Muscle layer of colon (tissue), 2 donors: ENCODE data around the gene GLT6D1.

Experiments used
- H3K27ac ChIP-seq: one replicate; pipeline ENCODE4 v1.7.0; 2013; ENCODE audit warnings: low read depth, mild to moderate bottlenecking, low read length, moderate library complexity
- H3K27me3 ChIP-seq, 2 donors: one replicate each; pipeline ENCODE4 v1.7.0; 2013; ENCODE audit warnings: low read length in 2 of 2, mild to moderate bottlenecking in 2 of 2; ENCODE audit not compliant: insufficient read depth in 2 of 2, control insufficient read depth in 1 of 2
- H3K36me3 ChIP-seq: one replicate; pipeline ENCODE4 v1.7.0; 2013; ENCODE audit warnings: mild to moderate bottlenecking, low read length; ENCODE audit not compliant: insufficient read depth
- H3K4me1 ChIP-seq: one replicate; pipeline ENCODE4 v1.7.0; 2013; ENCODE audit warnings: mild to moderate bottlenecking, low read length; ENCODE audit not compliant: insufficient read depth
- H3K4me3 ChIP-seq, 2 donors: one replicate each; pipeline ENCODE4 v1.7.0; 2013; ENCODE audit warnings: low read length in 2 of 2, low read depth in 1 of 2, mild to moderate bottlenecking in 1 of 2, moderate library complexity in 1 of 2
- H3K9ac ChIP-seq: one replicate; pipeline ENCODE4 v1.7.0; 2013; ENCODE audit warnings: low read length
- H3K9me3 ChIP-seq: one replicate; pipeline ENCODE4 v1.7.0; 2013; ENCODE audit warnings: mild to moderate bottlenecking, low read length
- donor health status: abdominal sarcoma.
- donor health status: Adenocarcinoma of cecum.

The GLT6D1 gene

DNA sequence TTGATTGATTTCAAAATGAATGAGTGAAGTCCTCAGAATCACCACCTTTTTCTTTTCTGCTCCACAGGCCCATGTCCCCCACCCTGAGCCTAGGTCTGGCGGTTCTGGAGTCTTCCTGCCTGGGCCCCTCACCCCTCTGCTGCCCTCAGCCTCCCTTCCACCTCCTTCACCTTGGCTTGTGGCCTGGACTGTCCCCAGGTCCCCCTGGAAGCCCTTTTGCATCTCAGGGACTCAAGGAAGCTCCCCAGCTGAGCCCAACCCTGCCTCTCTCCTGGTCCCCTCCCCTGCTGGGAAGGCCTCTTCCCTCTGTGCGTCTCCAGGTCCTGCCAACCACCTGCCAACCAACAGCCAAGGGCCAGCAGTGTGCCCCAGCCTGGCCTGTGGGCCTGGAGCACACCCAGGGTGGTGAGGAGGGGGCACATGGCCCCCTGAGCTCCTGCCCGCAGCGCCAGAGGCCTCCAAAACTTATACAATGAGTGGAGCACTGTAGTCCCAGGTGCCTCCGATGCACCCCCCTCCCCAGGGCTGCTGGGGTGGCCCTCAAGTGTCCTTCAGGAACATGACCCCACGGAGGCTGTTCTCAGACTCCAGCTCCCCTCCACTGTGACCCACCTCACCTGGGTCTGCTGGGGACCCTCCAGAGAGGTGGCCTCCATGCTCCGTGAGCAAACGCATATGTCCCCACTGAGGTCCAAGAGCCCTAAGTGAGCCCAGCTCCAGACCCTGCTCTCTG, 20.3 kb downstream of the GLT6D1 start:
- H3K36me3 ChIP-seq, result no peaks in the 10 kb centered on the region
- H3K9me3 ChIP-seq, result no peaks in the 10 kb centered on the region
- H3K4me3 ChIP-seq, result no peak overlapping the region
- no peak overlapping the region for H3K27ac ChIP-seq
- H3K4me1 ChIP-seq, result no peaks in the 10 kb centered on the region
- peaks cover 0 to 9% of the 10 kb centered on the region in 2 donors for H3K27me3 ChIP-seq
- H3K9ac ChIP-seq, result no peak overlapping the region

DNA sequence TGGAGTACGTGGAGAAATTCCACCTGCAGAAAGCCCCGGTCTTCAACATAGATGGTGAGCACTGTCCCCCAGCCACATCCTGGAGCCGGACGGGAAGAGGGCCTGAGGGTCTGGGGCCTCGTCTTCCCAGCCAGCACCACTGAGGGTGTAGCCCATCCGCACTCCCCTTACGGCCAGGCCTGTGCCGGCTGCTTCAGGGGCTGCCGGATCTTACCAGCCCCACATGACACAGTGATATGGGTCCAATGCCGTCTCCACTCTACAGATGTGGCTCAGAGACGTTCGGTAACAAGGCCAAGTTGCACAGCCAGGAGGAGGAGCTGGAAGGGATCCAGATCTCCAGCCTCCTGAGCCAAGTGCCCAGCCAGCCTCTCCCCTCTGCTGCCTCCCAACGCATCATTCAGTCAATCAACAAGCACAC, 21.3 kb downstream of the GLT6D1 start:
- H3K4me3 ChIP-seq, result no peak overlapping the region

DNA sequence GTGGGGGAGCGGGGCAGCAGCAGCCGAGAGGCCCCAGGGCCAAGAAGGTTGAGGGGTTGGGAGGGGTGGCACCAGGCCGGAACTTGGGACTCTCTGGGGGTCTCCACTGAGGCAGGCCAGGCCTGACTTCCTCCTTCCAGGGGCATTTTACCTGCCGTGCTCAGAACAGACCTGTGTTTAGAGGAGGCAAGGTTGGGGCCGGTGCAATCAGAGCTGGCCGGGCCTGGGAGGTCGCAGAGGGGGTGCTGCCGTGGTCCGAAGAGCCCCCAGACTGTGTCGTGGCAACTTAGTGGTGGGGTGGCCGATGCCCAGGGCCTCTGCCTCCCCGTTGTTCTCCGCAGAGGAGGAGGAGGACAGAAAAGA, 21.8 kb downstream of the GLT6D1 start:
- peaks cover 0 to 9% of the 10 kb centered on the region in 2 donors for H3K27me3 ChIP-seq
- no peaks in the 10 kb centered on the region for H3K36me3 ChIP-seq
- no peak overlapping the region for H3K4me3 ChIP-seq
- no peaks in the 10 kb centered on the region for H3K9me3 ChIP-seq
- H3K4me1 ChIP-seq, result no peaks in the 10 kb centered on the region
- H3K9ac ChIP-seq, result no peak overlapping the region
- no peak overlapping the region for H3K27ac ChIP-seq

More for the DNA sequence above, 21.3 kb downstream of the GLT6D1 start:
- Histone ChIP-seq H3K27ac (no peak overlapping the region), H3K4me1 (no peaks in the 10 kb centered on the region), H3K36me3 (no peaks in the 10 kb centered on the region), H3K9me3 (no peaks in the 10 kb centered on the region), H3K27me3 (peaks cover 0 to 9% of the 10 kb centered on the region in 2 donors), H3K9ac (no peak overlapping the region)

DNA sequence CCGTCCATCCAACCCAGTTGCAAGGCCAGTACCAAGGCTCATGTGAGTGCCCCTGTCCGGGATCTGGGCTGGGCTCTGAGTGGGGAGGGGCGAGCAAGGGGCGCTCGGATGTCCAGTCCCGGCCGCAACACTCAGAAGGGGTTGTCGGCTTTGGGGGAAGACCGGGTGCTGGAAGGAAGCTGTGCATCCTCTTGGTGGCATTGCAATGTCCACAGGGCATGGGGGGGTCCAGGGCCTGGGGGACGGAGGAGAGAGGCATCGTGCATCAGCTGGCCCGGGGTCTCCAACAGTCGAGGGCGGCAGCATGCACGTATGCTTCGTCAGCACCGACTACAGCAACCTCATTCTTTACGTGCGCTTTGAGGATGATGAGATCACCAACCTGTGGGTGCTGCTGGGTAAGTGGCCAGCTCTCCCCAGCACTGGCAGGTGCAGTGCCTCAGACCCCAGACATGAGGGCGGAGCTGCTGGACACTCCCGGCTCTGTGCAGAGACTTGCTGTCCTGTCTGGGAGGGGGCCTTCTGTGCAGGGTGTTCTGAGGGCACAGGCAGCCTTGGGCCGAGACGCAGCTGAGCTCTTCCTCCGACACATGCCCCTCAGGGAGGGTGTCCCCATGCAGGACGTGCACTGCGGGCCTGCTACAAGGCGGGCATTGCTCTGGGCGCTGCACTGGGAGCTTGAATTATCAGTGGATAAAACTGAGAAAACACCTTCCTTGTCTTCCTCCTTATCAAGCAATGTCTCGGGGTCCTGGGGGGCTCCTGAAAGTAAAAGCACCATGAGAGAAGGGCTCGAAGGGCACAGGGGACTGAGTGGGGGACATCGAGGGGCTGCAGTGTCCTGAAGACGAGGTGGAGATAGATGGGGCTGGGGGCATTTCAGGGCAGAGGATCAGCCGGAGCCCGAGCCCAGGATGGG, 22.5 kb downstream of the GLT6D1 start:
- no peak overlapping the region for H3K4me3 ChIP-seq
- no peaks in the 10 kb centered on the region for H3K9me3 ChIP-seq
- no peaks in the 10 kb centered on the region for H3K4me1 ChIP-seq
- no peak overlapping the region for H3K27ac ChIP-seq
- H3K9ac ChIP-seq, result no peak overlapping the region
- peaks cover 0 to 9% of the 10 kb centered on the region in 2 donors for H3K27me3 ChIP-seq
- H3K36me3 ChIP-seq, result no peaks in the 10 kb centered on the region

DNA sequence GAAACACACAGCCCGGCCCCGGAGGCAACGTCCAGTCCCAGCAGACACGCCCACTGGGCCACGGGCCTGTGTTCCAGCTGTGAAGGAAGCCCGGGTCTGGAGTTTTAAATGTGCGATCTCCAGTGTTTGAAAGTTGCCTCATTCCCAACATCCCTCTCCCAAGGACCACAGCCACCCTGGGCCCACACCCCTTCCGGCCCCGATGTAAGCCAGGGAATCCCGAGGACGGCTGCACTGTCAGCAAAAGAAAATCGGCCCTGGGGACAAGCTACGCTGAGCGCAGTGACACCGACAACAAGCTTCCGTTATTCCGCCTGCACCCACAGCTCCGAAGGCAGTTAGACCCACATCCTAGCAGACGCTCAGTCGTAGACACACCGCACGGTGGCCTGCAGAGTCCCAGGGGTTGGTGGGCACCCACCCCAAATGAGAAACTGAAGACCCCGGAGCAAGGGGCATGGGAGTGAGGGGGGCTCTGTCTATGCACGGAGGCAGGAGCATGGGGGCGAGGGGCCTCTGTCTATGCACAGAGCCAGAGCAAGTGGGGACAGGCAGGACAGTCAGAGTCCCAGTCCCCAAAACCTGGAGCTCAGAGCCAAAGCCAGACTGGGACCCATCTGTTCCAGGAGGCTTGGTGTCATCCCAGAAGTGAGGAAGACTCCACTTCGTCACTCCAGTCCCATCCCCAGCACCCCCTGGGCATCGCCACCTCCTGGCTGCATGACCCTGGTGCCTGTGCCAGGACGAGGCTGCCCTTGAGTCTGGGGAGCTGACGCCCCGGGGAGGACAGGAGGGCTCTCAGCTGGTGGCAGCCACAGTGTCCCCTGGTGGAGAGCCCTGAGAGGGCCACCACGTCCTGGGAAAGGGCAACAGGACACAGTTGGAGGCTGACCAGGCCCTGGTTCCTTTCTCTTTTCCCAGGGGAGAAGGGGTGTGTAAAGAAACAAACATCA, 23.4 kb downstream of the GLT6D1 start:
- Histone ChIP-seq H3K4me3 (no peak overlapping the region), H3K36me3 (no peaks in the 10 kb centered on the region), H3K9ac (no peak overlapping the region), H3K27me3 (peaks cover 0 to 9% of the 10 kb centered on the region in 2 donors), H3K27ac (no peak overlapping the region), H3K4me1 (no peaks in the 10 kb centered on the region), H3K9me3 (no peaks in the 10 kb centered on the region)

DNA sequence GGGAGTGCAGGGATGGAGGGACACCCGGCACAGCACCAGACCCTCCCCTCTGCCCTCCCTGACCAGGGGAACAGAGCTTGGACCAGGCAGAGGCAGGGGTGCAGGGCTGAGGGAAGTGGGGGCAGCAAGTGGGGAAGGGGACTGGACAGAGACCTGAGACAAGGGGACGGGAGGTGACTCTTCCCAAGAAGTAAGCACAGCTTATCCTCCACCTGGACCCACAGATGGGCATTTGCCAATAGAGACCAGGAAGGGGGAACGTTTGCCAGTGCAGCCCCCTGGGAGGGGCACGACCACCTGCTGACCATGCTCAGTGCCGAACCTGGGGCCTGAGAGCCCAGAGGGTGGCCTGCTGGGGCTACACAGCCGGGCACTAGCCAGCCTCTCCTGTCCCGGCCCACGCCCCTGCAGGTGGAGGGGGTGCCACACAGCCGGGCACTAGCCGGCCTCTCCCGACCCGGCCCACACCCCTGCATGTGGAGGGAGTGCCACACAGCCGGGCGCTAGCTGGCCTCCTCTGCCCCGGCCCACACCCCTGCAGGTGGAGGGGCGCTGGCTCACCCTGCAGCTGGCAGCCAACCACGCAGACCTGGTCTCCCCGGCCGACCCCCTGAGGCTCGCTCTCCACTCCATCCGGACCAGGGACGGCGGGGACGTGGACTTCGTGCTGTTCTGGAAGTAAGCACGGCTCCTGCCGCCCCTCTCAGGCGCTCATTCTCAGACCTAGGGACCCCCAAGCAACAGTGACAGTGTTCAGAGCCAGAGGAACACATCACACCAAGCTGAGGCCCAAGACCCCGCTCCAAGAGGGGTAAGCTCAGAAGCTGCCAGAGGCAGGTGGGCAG, 24.3 kb downstream of the GLT6D1 start:
- no peaks in the 10 kb centered on the region for H3K9me3 ChIP-seq
- H3K36me3 ChIP-seq, result no peaks in the 10 kb centered on the region
- H3K27ac ChIP-seq, result no peak overlapping the region
- H3K4me1 ChIP-seq, result no peaks in the 10 kb centered on the region
- H3K27me3 ChIP-seq, result peaks cover 0 to 9% of the 10 kb centered on the region in 2 donors
- H3K9ac ChIP-seq, result no peak overlapping the region
- H3K4me3 ChIP-seq, result no peak overlapping the region

DNA sequence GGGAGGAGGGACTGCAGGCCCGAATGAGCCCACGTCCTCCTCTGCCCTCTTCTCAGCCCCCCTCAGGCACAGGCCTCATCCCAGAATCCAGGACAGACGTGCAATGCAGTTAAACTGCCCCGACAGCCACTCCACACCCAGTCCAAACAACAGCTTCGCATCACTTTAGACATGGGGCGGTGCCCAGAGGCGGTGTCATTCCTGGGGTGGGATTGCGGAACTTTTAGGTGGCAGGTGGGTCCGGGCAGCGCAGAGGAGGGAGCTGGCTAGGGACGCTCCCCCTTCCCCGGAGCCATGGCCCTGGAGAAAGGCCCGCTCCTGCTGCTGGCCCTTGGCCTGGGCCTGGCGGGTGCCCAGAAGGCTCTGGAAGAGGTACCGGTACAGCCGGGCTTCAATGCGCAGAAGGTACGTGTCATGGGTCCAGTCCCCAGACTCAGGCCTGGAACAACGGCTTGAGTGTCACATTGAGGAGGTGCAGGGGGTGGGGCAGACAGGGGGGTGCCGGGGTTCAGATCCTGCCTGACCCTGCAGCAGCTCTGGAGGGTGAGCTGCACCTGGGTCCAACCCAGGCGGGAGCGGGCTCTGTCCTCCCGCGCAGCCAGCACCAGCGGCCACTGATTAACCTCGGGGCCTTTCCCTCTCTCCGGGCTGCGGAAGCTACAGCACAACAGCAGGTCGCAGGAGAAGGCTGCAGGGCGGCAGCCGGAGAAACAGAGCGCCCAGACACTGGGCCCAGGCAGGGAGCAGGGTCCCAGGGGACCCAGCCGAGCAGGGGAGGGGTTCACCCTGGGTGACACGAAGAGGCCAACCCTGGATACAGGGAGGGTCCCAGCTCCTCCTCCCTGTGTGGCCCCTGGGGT, 25.2 kb downstream of the GLT6D1 start:
- Histone ChIP-seq H3K36me3 (no peaks in the 10 kb centered on the region), H3K27me3 (peaks cover 0 to 13% of the 10 kb centered on the region in 2 donors), H3K27ac (no peak overlapping the region), H3K4me1 (no peaks in the 10 kb centered on the region), H3K4me3 (no peak overlapping the region), H3K9ac (no peak overlapping the region), H3K9me3 (no peaks in the 10 kb centered on the region)

DNA sequence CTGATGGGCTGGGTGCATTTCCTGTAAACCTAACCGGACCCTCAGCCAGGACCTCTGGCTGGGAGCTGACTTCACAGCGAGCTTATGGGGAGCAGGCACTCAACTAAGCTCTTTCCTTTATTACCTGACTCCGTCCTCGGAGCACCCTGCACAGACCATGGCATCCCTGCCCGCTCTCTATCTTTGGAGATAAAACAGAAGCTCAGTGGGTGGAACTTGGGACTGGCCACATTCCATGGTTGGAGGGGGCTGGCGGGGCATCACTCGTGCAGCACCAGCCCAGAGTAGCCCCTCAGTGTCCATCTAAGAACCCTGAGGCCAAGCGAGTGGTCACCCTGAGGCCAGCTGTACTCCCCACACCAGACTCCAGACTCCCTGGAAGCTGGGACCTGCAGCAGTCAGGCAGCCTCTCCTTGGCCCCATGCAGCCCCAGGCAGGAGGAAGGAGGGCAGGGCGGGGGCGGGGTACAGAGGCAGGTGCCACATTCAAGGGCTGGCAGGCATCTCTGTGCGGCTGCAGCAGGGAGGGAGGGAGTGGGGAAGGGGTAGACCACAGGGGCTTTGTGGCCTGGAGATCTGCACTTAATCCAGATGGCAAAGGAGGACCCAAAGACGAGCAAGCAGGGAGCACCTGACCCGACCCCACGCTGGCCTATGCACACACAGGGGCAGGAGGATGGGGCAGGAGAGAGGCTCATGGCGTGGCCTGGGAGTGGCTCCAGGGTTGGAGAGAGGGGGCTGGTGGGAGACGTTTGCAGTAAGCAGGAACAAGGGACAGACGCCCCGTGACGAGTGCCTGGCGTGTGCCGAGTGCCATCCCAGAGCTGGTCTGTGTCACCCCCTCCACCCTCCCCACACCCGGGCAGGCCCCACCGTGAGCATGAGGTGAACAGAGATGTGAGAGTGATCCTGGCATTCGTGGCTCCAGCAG, 26.1 kb downstream of the GLT6D1 start:
- Histone ChIP-seq H3K4me3 (no peak overlapping the region), H3K27me3 (peaks cover 0 to 13% of the 10 kb centered on the region in 2 donors), H3K36me3 (no peaks in the 10 kb centered on the region), H3K9me3 (no peaks in the 10 kb centered on the region), H3K9ac (no peak overlapping the region), H3K27ac (no peak overlapping the region), H3K4me1 (no peaks in the 10 kb centered on the region)

DNA sequence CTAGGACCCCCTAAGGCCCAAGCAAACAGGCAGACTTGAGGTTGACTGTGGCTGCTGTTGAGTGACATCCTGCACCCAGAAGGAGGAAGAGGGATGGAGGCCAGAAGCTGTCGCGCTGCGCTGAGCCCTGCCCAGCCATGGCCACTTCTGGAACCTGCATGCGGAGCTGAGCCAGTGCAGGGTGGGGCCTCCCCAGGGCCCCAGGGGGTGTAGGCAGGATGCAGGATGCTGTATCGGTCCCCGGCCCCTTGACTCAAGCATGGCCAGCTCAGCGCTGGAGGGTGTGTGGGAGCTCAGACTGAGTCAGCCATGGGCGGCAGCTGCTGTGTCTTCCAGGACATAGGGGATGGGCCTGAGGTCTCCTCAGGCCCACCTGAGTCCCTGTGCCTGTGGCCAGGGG, 26.9 kb downstream of the GLT6D1 start:
- peaks cover 0 to 13% of the 10 kb centered on the region in 2 donors for H3K27me3 ChIP-seq
- no peak overlapping the region for H3K9ac ChIP-seq
- H3K9me3 ChIP-seq, result no peaks in the 10 kb centered on the region

More for the DNA sequence above, 26.9 kb downstream of the GLT6D1 start:
- no peak overlapping the region for H3K27ac ChIP-seq
- no peak overlapping the region for H3K4me3 ChIP-seq
- no peaks in the 10 kb centered on the region for H3K4me1 ChIP-seq
- no peaks in the 10 kb centered on the region for H3K36me3 ChIP-seq
